ENCODE results near the gene SOX21. TPM values are rescaled to one million over a fixed set of nuclear protein-coding genes. Genes with fewer than 3 reads are reported as not detected.
"Not testable (repeated sequence)": the region's sequence is repeated elsewhere in the genome, so short reads cannot be mapped to it uniquely, and the experiment has no call there.

Gene SOX21
- total and polyA plus RNA-seq, 2 of the 8 experiments (the other 6 are each of a cell fraction or from before 2014, with no cell fraction given), result 3.9 TPM

DNA sequence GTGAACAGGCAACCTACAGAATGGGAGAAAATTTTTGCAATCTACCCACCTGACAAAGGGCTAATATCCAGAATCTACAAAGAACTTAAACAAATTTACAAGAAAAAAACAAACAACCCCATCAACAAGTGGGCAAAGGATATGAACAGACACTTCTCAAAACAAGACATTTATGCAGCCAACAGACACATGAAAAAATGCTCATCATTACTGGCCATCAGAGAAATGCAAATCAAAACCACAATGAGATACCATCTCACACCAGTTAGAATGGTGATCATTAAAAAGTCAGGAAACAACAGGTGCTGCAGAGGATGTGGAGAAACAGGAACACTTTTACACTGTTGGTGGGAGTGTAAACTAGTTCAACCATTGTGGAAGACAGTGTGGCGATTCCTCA, 17.6 kb upstream of the SOX21 start:
- DNase-seq (ENCODE audit: low read depth in 1 of 2, low spot score in 2 of 2); H3K4me1 ChIP-seq (replicated peaks in 1 of 4; ENCODE audit: control insufficient read depth in 3 of 4, insufficient read depth in 4 of 4, low read length in 3 of 4); H3K79me2 ChIP-seq (ENCODE audit: control insufficient read depth in 1 of 2, insufficient read depth in 2 of 2, low read length in 2 of 2); CTCF ChIA-PET (ENCODE audit: partially characterized antibody); H4K91ac ChIP-seq (replicated peaks; ENCODE audit: insufficient read length, low read length); H4K20me1 ChIP-seq (replicated peaks in 1 of 2; ENCODE audit: control insufficient read depth in 1 of 2, insufficient read depth in 2 of 2, low read length in 2 of 2); H3K9ac ChIP-seq (replicated peaks in 1 of 4; ENCODE audit: extremely low read depth in 1 of 4, low read depth in 3 of 4, low read length in 3 of 4); H3K9me3 ChIP-seq (ENCODE audit: insufficient read depth in 2 of 2, low read depth in 1 of 2, low read length in 1 of 2); H2BK12ac ChIP-seq (ENCODE audit: low read depth, low read length); H3K4ac ChIP-seq (replicated peaks; ENCODE audit: insufficient read length, low read depth, low read length); POLR2A ChIA-PET (ENCODE audit: partially characterized antibody); H3K36me3 ChIP-seq (ENCODE audit: control insufficient read depth in 2 of 4, insufficient read depth in 4 of 4, low read length in 3 of 4); H3K4me2 ChIP-seq (ENCODE audit: insufficient read depth in 1 of 2, low read depth in 2 of 2, low read length in 2 of 2); H3K56ac ChIP-seq (replicated peaks; ENCODE audit: insufficient read length, low read depth, low read length); H4K8ac ChIP-seq (ENCODE audit: extremely low read depth, insufficient read depth, low read length); H3K79me1 ChIP-seq (ENCODE audit: low read depth, low read length); H3K27me3 ChIP-seq (replicated peaks in 1 of 4; ENCODE audit: control insufficient read depth in 3 of 4, extremely low read depth in 1 of 4, insufficient read depth in 3 of 4, low read length in 3 of 4); H3K27ac ChIP-seq (ENCODE audit: low read depth, low read length); H4K5ac ChIP-seq (ENCODE audit: insufficient read length, low read depth, low read length); H2BK20ac ChIP-seq (ENCODE audit: low read length); H2AFZ ChIP-seq (ENCODE audit: low read length); H3K14ac ChIP-seq (ENCODE audit: insufficient read length); H2BK120ac ChIP-seq (replicated peaks; ENCODE audit: low read depth, low read length); H2BK15ac ChIP-seq (ENCODE audit: low read length); H2AK5ac ChIP-seq (ENCODE audit: low read depth, low read length); H3K23ac ChIP-seq (ENCODE audit: insufficient read length); H2BK5ac ChIP-seq (ENCODE audit: low read depth, low read length); H3K4me3 ChIP-seq (ENCODE audit: extremely low read depth in 1 of 4, insufficient read depth in 2 of 4, low read depth in 3 of 4, low read length in 4 of 4); FAIRE-seq; H3K18ac ChIP-seq (ENCODE audit: extremely low read depth, low read length); H3K23me2 ChIP-seq (ENCODE audit: low read depth, low read length): not testable (repeated sequence)
- WGBS, 2 experiments (ENCODE audit: extremely low coverage in 1 of 2, insufficient coverage in 1 of 2, insufficient read length in 1 of 2, insufficient replicate concordance in 2 of 2, low coverage in 1 of 2, low lambda C conversion rate in 2 of 2, missing lambda C conversion rate in 1 of 2), result 91% methylated on average over 1 of the region's 1 CpG; no CpG with 5 or more reads in 1 of the 2 experiments
